Measurements from ENCODE around the gene MYBBP1A.

GRCh38 chr17:4588391-4588790, 33.2 kb upstream of the MYBBP1A start:
- TF ChIP-seq GATA3 (IDR thresholded peaks at IDR 0.05; ENCODE audit: low read depth, low read length) (no peak), GATA2 (IDR thresholded peaks at IDR 0.05; ENCODE audit: low read depth, low read length) (no peak)

All from SH-SY5Y (cell line).